ENCODE results near the gene TBL1X.
"Not testable (repeated sequence)": the region's sequence is repeated elsewhere in the genome, so short reads cannot be mapped to it uniquely, and the experiment has no call there.

TBL1X gene

GRCh38 chrX:9443327-9443726, 21.5 kb upstream of the TBL1X start:
- peaks cover 11% of the 10 kb centered on the region for H3K4me1 Mint-ChIP-seq
- H3K9me3 Mint-ChIP-seq = no peaks in the 10 kb centered on the region
- H3K36me3 Mint-ChIP-seq = no peaks in the 10 kb centered on the region
- H3K27me3 Mint-ChIP-seq = no peaks in the 10 kb centered on the region
- H3K27ac Mint-ChIP-seq = no peak overlapping the region
- no peak overlapping the region for H3K4me3 Mint-ChIP-seq

- Mint-ChIP-seq H3K4me1 (no peaks in the 10 kb centered on the region), H3K4me3 (no peak overlapping the region), H3K36me3 (no peaks in the 10 kb centered on the region), H3K27me3 (no peaks in the 10 kb centered on the region), H3K9me3 (no peaks in the 10 kb centered on the region), H3K27ac (no peak overlapping the region)
These were observed 17.0 kb upstream of the TBL1X start for GRCh38 chrX:9447906-9448305.

- Mint-ChIP-seq H3K4me1 (peaks cover 48% of the 10 kb centered on the region), H3K36me3 (no peaks in the 10 kb centered on the region), H3K27me3 (no peaks in the 10 kb centered on the region), H3K9me3 (no peaks in the 10 kb centered on the region), H3K4me3 (peak overlapping the region; percentile 47), H3K27ac (peak overlapping the region; percentile 95)
These were observed 8.4 kb upstream of the TBL1X start for GRCh38 chrX:9456250-9457074.

- not testable (repeated sequence) for H3K36me3 Mint-ChIP-seq, H3K4me3 Mint-ChIP-seq, H3K27ac Mint-ChIP-seq, H3K9me3 Mint-ChIP-seq, H3K27me3 Mint-ChIP-seq
- H3K4me1 Mint-ChIP-seq = peaks cover 62% of the 10 kb centered on the region
These were observed 6.8 kb upstream of the TBL1X start for GRCh38 chrX:9458034-9458433.

- no peaks in the 10 kb centered on the region for H3K36me3 Mint-ChIP-seq
- peaks cover 61% of the 10 kb centered on the region for H3K4me1 Mint-ChIP-seq
- H3K4me3 Mint-ChIP-seq = no peak overlapping the region
- no peaks in the 10 kb centered on the region for H3K27me3 Mint-ChIP-seq
- H3K9me3 Mint-ChIP-seq = no peaks in the 10 kb centered on the region
- H3K27ac Mint-ChIP-seq = peak overlapping the region; percentile 30
These were observed 6.3 kb upstream of the TBL1X start for GRCh38 chrX:9458516-9459078.

GRCh38 chrX:9459186-9459748, 5.6 kb upstream of the TBL1X start:
- Mint-ChIP-seq H3K4me1 (peaks cover 68% of the 10 kb centered on the region), H3K27ac (peak overlapping the region; percentile 30), H3K9me3 (no peaks in the 10 kb centered on the region), H3K27me3 (no peaks in the 10 kb centered on the region), H3K36me3 (no peaks in the 10 kb centered on the region), H3K4me3 (no peak overlapping the region)

- Mint-ChIP-seq H3K27me3 (no peaks in the 10 kb centered on the region), H3K4me3 (no peak overlapping the region), H3K27ac (no peak overlapping the region), H3K4me1 (peaks cover 57% of the 10 kb centered on the region), H3K36me3 (no peaks in the 10 kb centered on the region), H3K9me3 (no peaks in the 10 kb centered on the region)
These were observed 3.8 kb upstream of the TBL1X start for GRCh38 chrX:9461087-9461486.

GRCh38 chrX:9462456-9462855, 2.4 kb upstream of the TBL1X start:
- Mint-ChIP-seq H3K9me3 (no peaks in the 10 kb centered on the region), H3K36me3 (no peaks in the 10 kb centered on the region), H3K27me3 (no peaks in the 10 kb centered on the region), H3K4me1 (peaks cover 49% of the 10 kb centered on the region), H3K4me3 (peak overlapping the region; percentile 70), H3K27ac (peak overlapping the region; percentile 97)

GRCh38 chrX:9465380-9466123, 694 bp downstream of the TBL1X start:
- H3K4me3 Mint-ChIP-seq = peak overlapping the region; percentile 64

GRCh38 chrX:9466124-9466495, 1.3 kb downstream of the TBL1X start:
- H3K4me3 Mint-ChIP-seq = peak overlapping the region; percentile 89
- no peaks in the 10 kb centered on the region for H3K27me3 Mint-ChIP-seq
- no peaks in the 10 kb centered on the region for H3K9me3 Mint-ChIP-seq
- H3K4me1 Mint-ChIP-seq = peaks cover 59% of the 10 kb centered on the region
- peaks cover 4% of the 10 kb centered on the region for H3K36me3 Mint-ChIP-seq
- H3K27ac Mint-ChIP-seq = peak overlapping the region; percentile 81

More at GRCh38 chrX:9465380-9466123, 694 bp downstream of the TBL1X start:
- no peak overlapping the region for H3K27ac Mint-ChIP-seq
- no peaks in the 10 kb centered on the region for H3K27me3 Mint-ChIP-seq
- peaks cover 4% of the 10 kb centered on the region for H3K36me3 Mint-ChIP-seq
- peaks cover 59% of the 10 kb centered on the region for H3K4me1 Mint-ChIP-seq
- no peaks in the 10 kb centered on the region for H3K9me3 Mint-ChIP-seq

GRCh38 chrX:9466736-9467135, 1.9 kb downstream of the TBL1X start:
- H3K9me3 Mint-ChIP-seq = no peaks in the 10 kb centered on the region
- H3K27ac Mint-ChIP-seq = peak overlapping the region; percentile 81
- H3K27me3 Mint-ChIP-seq = no peaks in the 10 kb centered on the region
- H3K4me1 Mint-ChIP-seq = peaks cover 58% of the 10 kb centered on the region
- peak overlapping the region; percentile 89 for H3K4me3 Mint-ChIP-seq
- peaks cover 4% of the 10 kb centered on the region for H3K36me3 Mint-ChIP-seq

- no peaks in the 10 kb centered on the region for H3K9me3 Mint-ChIP-seq
- peaks cover 4% of the 10 kb centered on the region for H3K36me3 Mint-ChIP-seq
- H3K4me1 Mint-ChIP-seq = peaks cover 54% of the 10 kb centered on the region
- no peaks in the 10 kb centered on the region for H3K27me3 Mint-ChIP-seq
- peak overlapping the region; percentile 89 for H3K4me3 Mint-ChIP-seq
- peak overlapping the region; percentile 81 for H3K27ac Mint-ChIP-seq
These were observed 2.3 kb downstream of the TBL1X start for GRCh38 chrX:9467146-9467545.

- Mint-ChIP-seq H3K9me3 (no peaks in the 10 kb centered on the region), H3K4me3 (peak overlapping the region; percentile 89), H3K27ac (peak overlapping the region; percentile 65), H3K36me3 (peaks cover 4% of the 10 kb centered on the region), H3K27me3 (no peaks in the 10 kb centered on the region), H3K4me1 (peaks cover 48% of the 10 kb centered on the region)
These were observed 2.9 kb downstream of the TBL1X start for GRCh38 chrX:9467751-9468150.

- Mint-ChIP-seq H3K4me3 (no peak overlapping the region), H3K9me3 (no peaks in the 10 kb centered on the region), H3K27ac (no peak overlapping the region), H3K36me3 (peaks cover 6% of the 10 kb centered on the region), H3K27me3 (no peaks in the 10 kb centered on the region), H3K4me1 (peaks cover 62% of the 10 kb centered on the region)
These were observed 6.7 kb downstream of the TBL1X start for GRCh38 chrX:9471571-9471985.

- Mint-ChIP-seq H3K27ac (no peak overlapping the region), H3K36me3 (peaks cover 3% of the 10 kb centered on the region), H3K27me3 (no peaks in the 10 kb centered on the region), H3K4me1 (peaks cover 65% of the 10 kb centered on the region), H3K9me3 (no peaks in the 10 kb centered on the region), H3K4me3 (no peak overlapping the region)
These were observed 8.8 kb downstream of the TBL1X start for GRCh38 chrX:9473708-9474107.

- not testable (repeated sequence) for H3K27me3 Mint-ChIP-seq, H3K36me3 Mint-ChIP-seq, H3K9me3 Mint-ChIP-seq, H3K4me3 Mint-ChIP-seq
- peaks cover 62% of the 10 kb centered on the region for H3K4me1 Mint-ChIP-seq
- peak overlapping the region; percentile 46 for H3K27ac Mint-ChIP-seq
These were observed 10.6 kb downstream of the TBL1X start for GRCh38 chrX:9475417-9475816.
